GM19397 (cell line): ENCODE results near the gene SLC33A1.
"Not testable (repeated sequence)": the region's sequence is repeated elsewhere in the genome, so short reads cannot be mapped to it uniquely, and the experiment has no call there.

Source experiments
- ATAC-seq: cut with Tn5 transposase; IDR thresholded peaks from one replicate; pipeline ENCODE4 v1.9.1; 2021; ENCODE audit warnings: mild to moderate bottlenecking, moderate library complexity; ENCODE audit not compliant: unreplicated experiment

Gene SLC33A1

GRCh38 chr3:155862290-155862982 lies 8.2 kb upstream of the SLC33A1 start:
- ATAC-seq, result not testable (repeated sequence)

- no peak for ATAC-seq
These were observed 7.4 kb upstream of the SLC33A1 start for GRCh38 chr3:155861476-155862183.

GRCh38 chr3:155860424-155860823 lies 6.2 kb upstream of the SLC33A1 start:
- not testable (repeated sequence) for ATAC-seq

- no peak for ATAC-seq
These were observed 5.6 kb upstream of the SLC33A1 start for GRCh38 chr3:155859859-155860258.

- ATAC-seq, result peak; percentile 7
These were observed 750 bp downstream of the SLC33A1 start for GRCh38 chr3:155853214-155854140.

DNA sequence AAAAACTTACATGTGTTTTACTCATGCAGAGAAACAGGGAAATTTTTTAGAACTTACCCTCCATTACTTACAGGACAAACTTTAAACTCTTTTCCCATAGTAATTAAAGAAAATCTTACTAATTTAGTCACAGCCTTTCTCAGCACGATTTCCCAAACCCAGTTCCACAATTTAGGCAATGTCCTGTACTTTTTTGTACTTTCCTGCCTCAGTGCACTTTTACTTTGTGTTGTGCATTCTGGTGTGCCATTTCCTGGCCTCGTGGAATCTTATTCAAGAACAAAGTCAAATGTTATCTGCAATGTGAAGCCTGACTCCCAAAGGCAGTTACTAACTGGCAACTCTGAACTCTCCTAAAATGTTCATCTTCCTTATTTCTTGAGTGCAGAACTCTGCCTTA lies 1.9 kb downstream of the SLC33A1 start:
- no peak for ATAC-seq

DNA sequence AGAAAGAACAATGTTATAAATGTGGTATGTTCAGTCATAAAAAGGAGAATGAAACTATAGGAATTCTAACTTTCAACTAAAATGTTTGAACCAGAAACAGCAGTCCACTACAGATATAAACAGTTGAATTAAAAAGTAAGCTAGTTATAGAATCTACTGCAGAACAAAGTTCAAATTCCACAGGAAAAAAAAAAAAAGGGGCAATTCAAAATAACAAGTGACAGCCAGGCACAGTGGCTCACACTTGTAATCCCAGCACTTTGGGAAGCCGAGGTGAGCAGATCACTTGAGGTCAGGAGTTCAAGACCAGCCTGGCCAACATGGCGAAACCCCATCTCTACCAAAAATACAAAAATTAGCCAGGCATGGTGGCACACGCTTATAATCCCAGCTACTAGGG lies 4.8 kb downstream of the SLC33A1 start:
- not testable (repeated sequence) for ATAC-seq

- no peak for ATAC-seq
These were observed 6.2 kb downstream of the SLC33A1 start for GRCh38 chr3:155847993-155848392.

GRCh38 chr3:155846119-155846518 lies 8.1 kb downstream of the SLC33A1 start:
- no peak for ATAC-seq

GRCh38 chr3:155843569-155843968 lies 10.7 kb downstream of the SLC33A1 start:
- ATAC-seq, result no peak

DNA sequence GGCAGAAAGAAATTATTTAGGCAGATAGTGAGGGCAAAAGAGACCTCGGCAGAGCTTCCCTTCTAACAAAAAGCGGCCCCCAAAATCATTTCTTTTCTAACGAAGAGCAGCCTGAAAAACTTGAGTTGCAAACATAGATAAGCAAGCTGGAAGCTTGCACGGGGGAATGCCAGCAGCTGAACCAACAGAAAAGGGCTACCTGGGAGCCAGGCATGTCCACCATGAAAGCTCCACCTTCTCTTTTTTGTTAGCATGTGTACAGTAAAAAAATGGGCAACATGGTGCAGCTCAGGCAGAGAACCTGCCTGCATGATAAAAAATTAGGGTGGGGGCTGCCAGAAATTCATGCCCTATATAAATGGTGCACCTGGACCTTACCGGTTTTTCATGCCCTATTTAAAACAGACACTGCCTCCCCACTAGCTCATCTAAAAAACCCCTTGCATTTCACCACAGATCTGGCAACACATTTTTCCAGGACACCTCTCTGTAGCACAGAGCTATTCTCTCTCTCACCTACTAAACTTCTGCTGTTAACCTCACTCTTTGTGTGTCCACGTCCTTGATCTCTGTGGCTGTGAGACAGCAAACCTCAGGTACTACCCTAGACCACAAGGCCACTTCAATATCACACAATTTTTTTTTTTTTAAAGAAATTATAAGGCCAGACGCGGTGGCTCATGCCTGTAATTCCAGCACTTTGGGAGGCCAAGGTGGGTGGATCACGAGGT lies 18.7 kb downstream of the SLC33A1 start:
- no peak for ATAC-seq

- not testable (repeated sequence) for ATAC-seq
These were observed 25.6 kb downstream of the SLC33A1 start for GRCh38 chr3:155828490-155829098.

GRCh38 chr3:155815030-155815545 lies 39.1 kb downstream of the SLC33A1 start:
- ATAC-seq, result no peak

GRCh38 chr3:155813224-155813623 lies 41.0 kb downstream of the SLC33A1 start:
- not testable (repeated sequence) for ATAC-seq

DNA sequence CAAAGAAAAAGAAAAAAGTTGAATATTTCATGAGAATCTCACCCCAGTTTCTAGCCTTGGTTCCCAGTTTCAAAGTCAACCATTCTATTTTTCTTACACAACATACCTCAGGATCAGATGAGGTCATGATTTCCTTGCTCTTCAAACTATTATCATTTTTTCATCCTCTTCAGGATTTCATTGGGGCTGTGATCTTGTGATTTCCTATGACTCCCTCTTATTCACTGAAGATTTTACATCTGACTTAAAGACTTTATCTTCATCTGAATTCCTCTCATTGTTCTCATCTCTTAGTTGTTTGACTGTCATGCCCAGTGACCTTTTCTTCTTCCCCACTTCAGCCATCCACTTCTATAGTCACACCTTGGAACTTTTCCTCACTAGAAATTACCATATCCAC lies 45.0 kb downstream of the SLC33A1 start:
- ATAC-seq, result no peak

GRCh38 chr3:155807823-155808222 lies 46.4 kb downstream of the SLC33A1 start:
- ATAC-seq, result no peak

GRCh38 chr3:155805802-155806618 lies 48.2 kb downstream of the SLC33A1 start, which contains the start of gene C3orf33:
Gene C3orf33, minus strand, starts transcription at chr3:155806278. Its CDS starts 26 bp downstream, at chr3:155806252.
- peak; percentile 99 for ATAC-seq

DNA sequence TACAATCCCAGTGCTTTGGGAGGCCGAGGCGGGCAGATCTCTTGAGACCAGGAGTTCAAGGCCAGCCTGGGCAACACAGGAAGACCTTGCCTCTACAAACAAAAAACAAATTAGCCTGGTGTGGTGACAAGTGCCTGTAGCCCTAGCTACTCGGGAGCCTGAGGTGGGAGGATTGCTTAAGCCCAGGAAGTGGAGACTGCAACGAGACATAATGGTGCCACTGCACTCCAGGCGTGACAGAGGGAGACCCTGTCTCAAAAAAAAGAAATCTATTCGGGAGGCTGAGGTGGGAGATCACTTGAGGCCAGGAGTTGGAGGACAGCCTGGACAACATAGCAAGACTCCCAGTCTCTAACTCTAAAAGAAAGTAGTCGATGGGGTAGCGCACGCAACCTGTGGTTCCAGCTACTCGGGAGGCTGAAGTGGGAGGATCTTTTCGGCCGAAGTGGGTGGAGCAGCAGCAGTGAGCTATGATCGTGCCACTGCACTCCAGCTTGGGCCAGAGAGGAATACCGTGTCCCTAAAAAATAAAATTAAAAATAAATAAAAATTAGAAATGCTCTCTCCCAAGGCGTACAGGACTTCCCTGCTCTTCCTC lies 48.9 kb downstream of the SLC33A1 start:
- ATAC-seq, result no peak

GRCh38 chr3:155804323-155804722 lies 49.9 kb downstream of the SLC33A1 start:
- no peak for ATAC-seq
